Smooth muscle cell (in vitro differentiated cells): ENCODE data around the gene SH3BGRL. TPM values are rescaled to one million over a fixed set of nuclear protein-coding genes. Genes with fewer than 3 reads are reported as not detected.

Source experiments
- DNase-seq: peaks from one replicate; lab custom pipeline; 2025; ENCODE audit not compliant: unreplicated experiment; lab: John Stamatoyannopoulos, UW
- H2AFZ ChIP-seq: fragments of 200-600 bp; sonication (generic); 2 replicates; pipeline ENCODE4 v1.6.0; 2016; ENCODE audit warnings: antibody characterized with exemption, low read depth, mild to moderate bottlenecking
- H3F3A ChIP-seq: fragments of 200-600 bp; sonication (generic); 2 replicates; pipeline ENCODE4 v1.6.0; 2017; ENCODE audit warnings: antibody characterized with exemption, low read depth
- H3K27ac ChIP-seq: fragments of 200-600 bp; sonication (generic); 2 replicates; pipeline ENCODE4 v1.5.1; 2016; ENCODE audit warnings: low read depth, mild to moderate bottlenecking
- H3K27me3 ChIP-seq: fragments of 200-600 bp; sonication (generic); 2 replicates; pipeline ENCODE4 v1.6.1; 2016; ENCODE audit warnings: low read depth, mild to moderate bottlenecking
- H3K36me3 ChIP-seq: fragments of 200-600 bp; sonication (generic); 2 replicates; pipeline ENCODE4 v1.5.1; 2016; ENCODE audit warnings: low read depth
- H3K4me1 ChIP-seq: fragments of 200-600 bp; sonication (generic); 2 replicates; pipeline ENCODE4 v1.5.1; 2016; ENCODE audit warnings: low read depth
- H3K4me2 ChIP-seq: fragments of 200-600 bp; sonication (generic); 2 replicates; pipeline ENCODE4 v1.6.0; 2016; ENCODE audit warnings: mild to moderate bottlenecking
- H3K4me3 ChIP-seq: fragments of 200-600 bp; sonication (generic); 2 replicates; pipeline ENCODE4 v1.5.1; 2016; ENCODE audit warnings: mild to moderate bottlenecking
- H3K79me2 ChIP-seq: fragments of 200-600 bp; sonication (generic); 2 replicates; pipeline ENCODE4 v1.6.0; 2016; ENCODE audit warnings: low read depth, mild to moderate bottlenecking
- H3K9ac ChIP-seq: fragments of 200-600 bp; sonication (generic); 2 replicates; pipeline ENCODE4 v1.6.0; 2016; ENCODE audit warnings: low read depth
- H3K9me3 ChIP-seq: fragments of 200-600 bp; sonication (generic); replicated peaks from 2 replicates; pipeline ENCODE4 v1.5.1; 2016; ENCODE audit warnings: low read depth
- H4K20me1 ChIP-seq: fragments of 200-600 bp; sonication (generic); 2 replicates; pipeline ENCODE4 v1.6.0; 2016; ENCODE audit warnings: low read depth
- CTCF ChIP-seq: fragments of 200-600 bp; sonication (generic); IDR thresholded peaks from 2 replicates; pipeline ENCODE4 v1.5.1; 2017; ENCODE audit warnings: borderline replicate concordance, mild to moderate bottlenecking, antibody characterized with exemption; ENCODE audit not compliant: insufficient read depth, poor library complexity, severe bottlenecking
- WGBS: methylation state at CpG from one replicate; pipeline ENCODE4 v1.1.7; 2016; ENCODE audit warnings: low lambda C conversion rate; 5-methylcytosine and 5-hydroxymethylcytosine counted together
- polyA plus RNA-seq: library from polyadenylated mRNA; unstranded; fragments of >200 nt; fragmentation: Nextera tagmentation; extraction: Ambion mirVana; gene quantifications from 2 replicates; pipeline ENCODE4 v1.2.1, GENCODE V29; 2016
- total RNA-seq: library from RNA; depleted of rRNA; stranded (reverse); fragments of >200 nt; gene quantifications from 2 replicates; pipeline ENCODE4 v1.2.3, GENCODE V29; 2014

The SH3BGRL gene
- total and polyA plus RNA-seq, 2 experiments from 2014 or later: 143 to 196 TPM

- no peaks in the 10 kb centered on the region for H3K36me3 ChIP-seq
- H2AFZ ChIP-seq: no peak overlapping the region
- H3F3A ChIP-seq: no peaks in the 10 kb centered on the region
- 87% methylated on average over 1 of the region's 1 CpG for WGBS
- H3K9me3 ChIP-seq: no peaks in the 10 kb centered on the region
- no peak overlapping the region for H3K4me2 ChIP-seq
- DNase-seq: no peak
- peaks cover 31% of the 10 kb centered on the region for H3K79me2 ChIP-seq
- H3K9ac ChIP-seq: no peak overlapping the region
- no peaks in the 10 kb centered on the region for H4K20me1 ChIP-seq
- H3K27ac ChIP-seq: no peak overlapping the region
- no peaks in the 10 kb centered on the region for H3K4me1 ChIP-seq
- H3K27me3 ChIP-seq: no peaks in the 10 kb centered on the region
- no peak overlapping the region for H3K4me3 ChIP-seq
- TF ChIP-seq CTCF: no peak
Measured at GRCh38 chrX:81215685-81216084, 13.8 kb downstream of the SH3BGRL start.

- H3K9ac ChIP-seq: no peak overlapping the region
- no peaks in the 10 kb centered on the region for H3K36me3 ChIP-seq
- peaks cover 14% of the 10 kb centered on the region for H4K20me1 ChIP-seq
- peaks cover 21% of the 10 kb centered on the region for H3K79me2 ChIP-seq
- H2AFZ ChIP-seq: no peak overlapping the region
- no peaks in the 10 kb centered on the region for H3K27me3 ChIP-seq
- 80% methylated on average over 3 of the region's 3 CpGs for WGBS
- H3K4me1 ChIP-seq: no peaks in the 10 kb centered on the region
- no peak for TF ChIP-seq CTCF
- H3K4me3 ChIP-seq: no peak overlapping the region
- H3F3A ChIP-seq: no peaks in the 10 kb centered on the region
- DNase-seq: no peak
- no peaks in the 10 kb centered on the region for H3K9me3 ChIP-seq
- H3K4me2 ChIP-seq: no peak overlapping the region
- H3K27ac ChIP-seq: no peak overlapping the region
Measured at GRCh38 chrX:81229229-81229628, 27.3 kb downstream of the SH3BGRL start.

GRCh38 chrX:81229901-81230300 lies 28.0 kb downstream of the SH3BGRL start:
- H3K4me1 ChIP-seq: no peaks in the 10 kb centered on the region
- no peak overlapping the region for H2AFZ ChIP-seq
- no peaks in the 10 kb centered on the region for H3K9me3 ChIP-seq
- H3F3A ChIP-seq: no peaks in the 10 kb centered on the region
- no peak overlapping the region for H3K4me3 ChIP-seq
- no peak for TF ChIP-seq CTCF
- H3K27ac ChIP-seq: no peak overlapping the region
- no peak overlapping the region for H3K4me2 ChIP-seq
- H3K36me3 ChIP-seq: no peaks in the 10 kb centered on the region
- H3K27me3 ChIP-seq: no peaks in the 10 kb centered on the region
- no peak overlapping the region for H3K9ac ChIP-seq
- H3K79me2 ChIP-seq: peaks cover 18% of the 10 kb centered on the region
- 73% methylated on average over 2 of the region's 2 CpGs for whole genome bisulfite sequencing
- DNase-seq: no peak
- peaks cover 14% of the 10 kb centered on the region for H4K20me1 ChIP-seq

- Histone ChIP-seq H3K4me2 (no peak overlapping the region), H3K79me2 (peaks cover 8% of the 10 kb centered on the region), H3K4me3 (no peak overlapping the region), H2AFZ (no peak overlapping the region), H3K36me3 (no peaks in the 10 kb centered on the region), H3K9ac (no peak overlapping the region), H3K9me3 (no peaks in the 10 kb centered on the region), H3K27ac (no peak overlapping the region), H3F3A (no peaks in the 10 kb centered on the region), H3K27me3 (no peaks in the 10 kb centered on the region), H4K20me1 (peaks cover 14% of the 10 kb centered on the region), H3K4me1 (no peaks in the 10 kb centered on the region)
- WGBS: 63% methylated on average over 1 of the region's 1 CpG
- no peak for DNase-seq
- TF ChIP-seq CTCF: no peak
Measured at GRCh38 chrX:81231476-81231875, 29.6 kb downstream of the SH3BGRL start.
